SU-DHL-6 (cell line): Measurements from ENCODE around the gene ABCC8.

Source experiments
- H2AFZ ChIP-seq: fragments of 200-600 bp; sonication (generic); 2 replicates; pipeline ENCODE4 v1.6.1; 2014; ENCODE audit warnings: low read depth, mild to moderate bottlenecking, moderate library complexity, mixed read lengths, antibody characterized with exemption, low read length; ENCODE audit not compliant: severe bottlenecking
- H3F3A ChIP-seq: fragments of 200-600 bp; shearing (Covaris generic); 2 replicates; pipeline ENCODE4 v1.6.0; 2016; ENCODE audit warnings: antibody characterized with exemption, mild to moderate bottlenecking; ENCODE audit not compliant: insufficient read depth
- H3K27ac ChIP-seq: fragments of 200-600 bp; sonication (generic); 2 replicates; pipeline ENCODE4 v1.5.1; 2016; ENCODE audit warnings: low read depth, mild to moderate bottlenecking, low read length, moderate library complexity, mixed read lengths
- H3K27me3 ChIP-seq: fragments of 200-600 bp; sonication (generic), shearing (Covaris generic); 2 replicates; pipeline ENCODE4 v1.6.0; 2014; ENCODE audit warnings: mild to moderate bottlenecking, low read length
- H3K36me3 ChIP-seq: fragments of 200-600 bp; sonication (generic); 2 replicates; pipeline ENCODE4 v1.6.1; 2014; ENCODE audit warnings: mild to moderate bottlenecking, low read length, mixed read lengths
- H3K4me2 ChIP-seq: fragments of 300-600, 200-600 bp; shearing (Covaris generic), sonication (generic); 2 replicates; pipeline ENCODE4 v1.6.0; 2014; ENCODE audit warnings: low read length, low read depth, mild to moderate bottlenecking; ENCODE audit not compliant: poor library complexity, severe bottlenecking
- H3K4me3 ChIP-seq: fragments of 200-600 bp; sonication (generic); 2 replicates; pipeline ENCODE4 v1.5.1; 2014; ENCODE audit warnings: antibody characterized with exemption, low read length, mild to moderate bottlenecking, mixed read lengths; ENCODE audit not compliant: insufficient read depth, poor library complexity, severe bottlenecking
- H3K79me2 ChIP-seq: fragments of 200-600 bp; sonication (generic); 2 replicates; pipeline ENCODE4 v1.6.1; 2014; ENCODE audit warnings: mild to moderate bottlenecking, low read length, moderate library complexity; ENCODE audit not compliant: insufficient read depth
- H3K9ac ChIP-seq: fragments of 200-600 bp; sonication (generic); 2 replicates; pipeline ENCODE4 v1.7.0; 2014; ENCODE audit warnings: mild to moderate bottlenecking, low read length
- H3K9me2 ChIP-seq: fragments of 200-600 bp; sonication (generic); replicated peaks from 2 replicates; pipeline ENCODE4 v1.6.1; 2014; ENCODE audit warnings: low read length; ENCODE audit not compliant: insufficient read depth
- H3K9me3 ChIP-seq: fragments of 200-600 bp; sonication (generic); 2 replicates; pipeline ENCODE4 v1.6.1; 2014; ENCODE audit warnings: low read length, mixed read lengths; ENCODE audit not compliant: insufficient read depth
- H4K20me1 ChIP-seq: fragments of 200-600 bp; sonication (generic); 2 replicates; pipeline ENCODE4 v1.6.1; 2014; ENCODE audit warnings: low read depth, mild to moderate bottlenecking, antibody characterized with exemption, low read length, moderate library complexity, mixed read lengths
- CTCF ChIP-seq: fragments of 200-600 bp; sonication (generic); IDR thresholded peaks from one replicate; pipeline ENCODE4 v1.5.1; 2017; ENCODE audit warnings: antibody characterized with exemption, mild to moderate bottlenecking, low read length, moderate library complexity; ENCODE audit not compliant: insufficient read depth, poor library complexity, severe bottlenecking
- EZH2phosphoT487 ChIP-seq: fragments of 200-600 bp; sonication (generic), shearing (Covaris generic); conservative IDR thresholded peaks from 2 replicates; pipeline ENCODE4 v1.6.1; 2018; ENCODE audit warnings: mild to moderate bottlenecking, antibody characterized with exemption, low read length, moderate library complexity, mixed read lengths

Gene ABCC8

GRCh38 chr11:17494019-17494418 is 17.4 kb upstream of the ABCC8 start:
- Histone ChIP-seq H3K27me3 (no peaks in the 10 kb centered on the region), H3K9me3 (no peaks in the 10 kb centered on the region), H3K79me2 (no peaks in the 10 kb centered on the region), H3K4me3 (no peak overlapping the region), H3K27ac (no peak overlapping the region), H3F3A (no peaks in the 10 kb centered on the region), H3K9ac (no peak overlapping the region), H4K20me1 (no peaks in the 10 kb centered on the region), H3K36me3 (no peaks in the 10 kb centered on the region), H3K4me2 (no peak overlapping the region), H3K9me2 (no peaks in the 10 kb centered on the region), H2AFZ (no peak overlapping the region)
- TF ChIP-seq EZH2phosphoT487 (no peak), CTCF (no peak)

- no peaks in the 10 kb centered on the region for H3K9me3 ChIP-seq
- TF ChIP-seq EZH2phosphoT487 (no peak), CTCF (no peak)
- no peaks in the 10 kb centered on the region for H3K79me2 ChIP-seq
- H3K36me3 ChIP-seq, result no peaks in the 10 kb centered on the region
- no peak overlapping the region for H3K4me3 ChIP-seq
- no peak overlapping the region for H3K4me2 ChIP-seq
- no peaks in the 10 kb centered on the region for H4K20me1 ChIP-seq
- no peak overlapping the region for H3K9ac ChIP-seq
- no peaks in the 10 kb centered on the region for H3F3A ChIP-seq
- no peak overlapping the region for H3K27ac ChIP-seq
- no peaks in the 10 kb centered on the region for H3K9me2 ChIP-seq
- H3K27me3 ChIP-seq, result no peaks in the 10 kb centered on the region
- H2AFZ ChIP-seq, result no peak overlapping the region
These were observed 14.3 kb upstream of the ABCC8 start for GRCh38 chr11:17490938-17491337.

GRCh38 chr11:17490232-17490631 is 13.6 kb upstream of the ABCC8 start:
- no peaks in the 10 kb centered on the region for H3K79me2 ChIP-seq
- H2AFZ ChIP-seq, result no peak overlapping the region
- no peaks in the 10 kb centered on the region for H3K9me2 ChIP-seq
- no peaks in the 10 kb centered on the region for H3F3A ChIP-seq
- H3K27ac ChIP-seq, result no peak overlapping the region
- no peaks in the 10 kb centered on the region for H3K36me3 ChIP-seq
- H3K9ac ChIP-seq, result no peak overlapping the region
- no peaks in the 10 kb centered on the region for H3K9me3 ChIP-seq
- H3K4me3 ChIP-seq, result no peak overlapping the region
- H3K4me2 ChIP-seq, result no peak overlapping the region
- TF ChIP-seq CTCF (no peak), EZH2phosphoT487 (no peak)
- H4K20me1 ChIP-seq, result no peaks in the 10 kb centered on the region
- no peaks in the 10 kb centered on the region for H3K27me3 ChIP-seq

- no peaks in the 10 kb centered on the region for H3K79me2 ChIP-seq
- H3K4me3 ChIP-seq, result no peak overlapping the region
- H3K27ac ChIP-seq, result no peak overlapping the region
- no peak overlapping the region for H2AFZ ChIP-seq
- H3K9me2 ChIP-seq, result no peaks in the 10 kb centered on the region
- no peak for TF ChIP-seq EZH2phosphoT487
- TF ChIP-seq CTCF, result no peak
- H4K20me1 ChIP-seq, result no peaks in the 10 kb centered on the region
- H3K27me3 ChIP-seq, result no peaks in the 10 kb centered on the region
- no peak overlapping the region for H3K9ac ChIP-seq
- no peaks in the 10 kb centered on the region for H3F3A ChIP-seq
- H3K9me3 ChIP-seq, result no peaks in the 10 kb centered on the region
- H3K36me3 ChIP-seq, result no peaks in the 10 kb centered on the region
- no peak overlapping the region for H3K4me2 ChIP-seq
These were observed 13.1 kb upstream of the ABCC8 start for GRCh38 chr11:17489751-17490150.
